Activated CD4-positive, alpha-beta T cell treated with anti-CD3 and anti-CD28 coated beads, Interleukin-2, amount 50 U/mL, for 4 hours (primary cell): ENCODE results near the gene SMIM8.

Experiments used
- DNase-seq, 2 experiments: peaks; one replicate each; pipeline ENCODE4 v3.0.0-alpha.2; 2020

Gene SMIM8

DNA sequence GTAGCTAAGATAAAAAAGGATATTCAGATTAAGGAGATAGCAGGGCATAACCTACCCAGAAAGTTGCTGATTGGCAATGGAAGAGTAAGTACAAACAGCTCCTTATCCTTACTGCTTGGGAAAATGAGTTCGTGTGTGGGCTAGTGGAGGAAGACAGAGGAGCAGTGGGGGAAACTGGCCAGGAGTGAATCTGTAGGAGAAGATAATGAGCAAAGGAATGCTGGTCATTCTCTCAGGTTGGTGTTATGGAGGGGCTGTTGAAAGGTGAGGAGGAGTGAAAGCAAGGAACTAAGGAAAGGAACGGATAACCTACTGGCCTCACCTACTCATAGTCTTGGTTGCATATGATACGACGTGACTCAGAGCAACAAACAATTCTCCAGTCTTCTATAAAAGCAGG lies 14.0 kb downstream of the SMIM8 start:
- no peak for DNase-seq

DNA sequence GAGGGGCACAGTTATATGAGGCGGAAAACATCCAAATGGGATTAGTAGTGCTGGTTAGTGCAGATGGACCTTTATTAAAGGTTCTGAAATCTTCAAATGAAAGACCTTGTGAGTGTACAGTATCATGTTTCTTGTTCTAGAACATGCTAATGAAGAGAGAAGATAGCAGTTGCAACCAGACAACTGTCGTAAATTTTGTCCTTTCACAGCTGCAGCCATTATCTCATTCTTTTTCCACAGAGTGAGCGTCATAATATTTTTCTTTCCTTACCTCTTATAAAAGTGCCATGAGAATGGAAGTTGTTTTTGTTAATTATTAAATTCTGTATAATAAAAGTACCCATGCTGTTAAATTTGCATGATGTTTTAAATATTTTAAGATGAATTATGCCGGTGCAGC lies 17.8 kb downstream of the SMIM8 start:
- no peak for DNase-seq

DNA sequence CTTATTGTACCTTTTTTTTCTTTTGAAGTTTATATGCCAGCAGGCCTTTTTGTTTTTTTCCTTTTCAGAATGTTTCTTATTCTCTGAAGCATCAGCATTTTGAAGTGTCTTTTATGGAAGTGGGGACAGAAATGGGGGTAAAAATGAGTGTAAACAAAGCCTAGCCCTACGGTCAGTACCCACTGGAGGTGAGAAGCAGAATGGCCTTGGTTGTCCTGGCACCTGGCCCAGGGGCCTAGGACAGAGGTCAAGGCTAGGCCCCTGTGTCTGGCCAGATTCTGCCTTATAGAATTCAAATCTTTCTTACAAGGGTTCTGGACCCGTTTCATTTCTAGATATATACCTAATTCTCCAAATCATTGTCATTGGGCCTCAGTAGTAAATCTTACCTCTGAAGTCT lies 18.8 kb downstream of the SMIM8 start:
- DNase-seq = no peak

- DNase-seq = no peak
Observed at GRCh38 chr6:87341899-87342298, 19.5 kb downstream of the SMIM8 start.

DNA sequence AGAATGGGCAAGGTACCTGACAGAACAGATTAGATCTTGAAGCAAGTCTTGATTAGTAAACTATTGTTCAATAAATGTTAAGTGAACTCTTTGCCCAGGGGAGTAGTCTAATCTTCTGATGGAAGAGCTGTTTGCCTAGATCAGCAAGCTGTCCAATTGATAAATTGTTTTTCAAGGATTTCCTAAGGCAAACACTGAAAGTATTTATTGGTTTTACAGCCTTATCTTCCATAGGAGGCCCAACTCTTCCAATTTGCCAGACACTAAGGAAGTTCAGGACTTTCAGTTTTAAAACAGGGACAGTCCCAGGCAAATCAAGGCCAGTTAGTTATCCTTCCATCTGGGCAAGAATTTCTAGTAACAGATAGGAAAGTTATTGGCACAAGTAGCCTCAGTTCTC lies 20.4 kb downstream of the SMIM8 start:
- no peak for DNase-seq

- no peak for DNase-seq
Observed at GRCh38 chr6:87344731-87345130, 22.3 kb downstream of the SMIM8 start, which contains the start of gene C6orf163. C6orf163 (plus strand) TSS chr6:87344813; CDS start chr6:87345100, 287 bp downstream.

GRCh38 chr6:87346700-87347099 lies 24.3 kb downstream of the SMIM8 start:
- no peak for DNase-seq

DNA sequence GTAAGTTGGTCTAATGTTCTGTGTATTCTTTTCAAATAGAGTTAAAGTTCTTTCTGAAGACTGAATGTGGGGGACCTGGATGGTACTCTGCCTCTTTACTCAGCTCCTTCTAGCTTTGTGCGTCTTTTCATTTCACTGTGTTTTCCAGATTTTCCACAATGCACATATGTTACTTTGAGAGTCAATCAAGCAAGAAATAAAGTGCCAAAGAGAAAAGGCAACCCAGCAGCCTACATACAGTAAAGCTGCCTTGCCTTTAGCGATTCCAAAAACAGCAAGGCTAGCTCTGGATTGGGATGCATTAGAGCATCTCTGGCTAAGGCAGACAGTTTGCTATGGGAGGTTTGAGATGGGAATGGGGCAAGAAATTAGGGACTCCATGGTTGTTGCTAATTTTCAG lies 27.5 kb downstream of the SMIM8 start:
- DNase-seq = no peak

- no peak for DNase-seq
Observed at GRCh38 chr6:87350516-87350915, 28.1 kb downstream of the SMIM8 start.

DNA sequence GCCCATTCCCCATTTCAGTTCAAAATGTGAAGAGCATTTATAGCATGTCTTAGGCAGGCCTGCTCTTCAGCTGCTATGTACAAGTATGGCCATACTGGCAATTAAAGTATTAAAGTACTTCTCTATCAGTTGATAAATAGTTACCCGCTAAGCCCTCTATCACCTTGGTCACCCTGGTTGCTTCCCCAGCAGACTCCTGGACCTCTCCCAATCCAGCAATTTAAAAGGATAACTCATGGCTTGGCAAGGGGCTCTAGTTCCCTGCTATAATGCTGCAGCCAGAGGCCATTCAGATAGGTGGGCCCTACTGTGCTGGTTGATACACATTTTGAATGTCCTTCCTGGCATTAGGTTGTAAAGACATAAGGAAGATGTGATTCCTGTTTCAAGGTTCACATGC lies 29.2 kb downstream of the SMIM8 start:
- DNase-seq = no peak

DNA sequence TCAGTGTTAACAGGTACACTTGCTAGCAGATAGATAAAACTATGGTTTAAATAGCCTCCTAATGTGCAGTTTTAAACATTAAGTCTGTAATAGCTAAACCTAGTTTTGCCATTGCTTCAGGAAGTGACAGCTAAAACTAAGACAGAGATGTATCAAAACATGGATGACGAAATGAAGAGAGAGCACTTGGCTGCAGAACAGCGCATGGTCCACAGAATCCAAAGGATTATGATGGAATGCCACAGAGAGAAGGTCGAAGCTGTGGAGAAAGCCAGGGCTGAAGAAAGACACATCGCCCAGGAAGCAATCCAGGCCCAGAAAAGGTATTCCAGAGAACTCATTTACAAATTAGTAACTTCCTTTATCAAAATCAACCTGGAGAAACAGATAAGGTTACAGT lies 33.8 kb downstream of the SMIM8 start:
- DNase-seq = no peak

DNA sequence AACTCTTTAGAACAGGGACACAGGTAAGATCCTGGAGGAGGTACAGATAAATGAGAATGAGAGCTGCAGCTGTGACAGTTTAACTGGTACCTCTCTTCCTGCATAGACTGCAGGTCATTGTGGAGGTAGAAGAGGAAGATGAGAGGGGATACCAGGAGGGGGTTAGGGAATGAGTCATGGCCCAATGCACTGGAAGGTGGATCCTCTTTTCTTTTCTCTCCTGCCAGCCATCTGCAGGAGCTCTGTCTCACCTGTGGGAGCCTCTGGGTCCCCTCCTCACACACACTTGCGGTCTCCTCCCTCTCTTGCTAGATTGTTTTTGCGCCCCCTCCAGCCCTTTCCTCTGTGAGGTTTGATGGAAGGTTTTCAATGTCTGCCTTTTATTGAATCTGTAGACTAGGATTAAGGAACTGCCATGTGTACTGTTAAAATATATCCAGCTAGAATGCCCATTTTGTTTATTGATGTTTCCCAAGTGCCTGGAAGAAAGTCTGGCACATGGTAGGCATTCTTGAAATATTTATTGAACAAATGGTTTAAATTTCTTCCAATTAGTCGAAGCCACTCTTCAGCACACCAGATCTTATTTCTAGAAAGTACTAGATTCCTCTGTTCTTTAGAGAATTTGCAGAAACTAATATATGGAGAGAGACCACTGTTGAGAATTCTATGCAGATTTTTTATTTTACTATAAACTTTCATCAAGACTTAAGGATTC lies 35.2 kb downstream of the SMIM8 start:
- DNase-seq = no peak

GRCh38 chr6:87364602-87365252 lies 42.3 kb downstream of the SMIM8 start:
- DNase-seq = no peak

DNA sequence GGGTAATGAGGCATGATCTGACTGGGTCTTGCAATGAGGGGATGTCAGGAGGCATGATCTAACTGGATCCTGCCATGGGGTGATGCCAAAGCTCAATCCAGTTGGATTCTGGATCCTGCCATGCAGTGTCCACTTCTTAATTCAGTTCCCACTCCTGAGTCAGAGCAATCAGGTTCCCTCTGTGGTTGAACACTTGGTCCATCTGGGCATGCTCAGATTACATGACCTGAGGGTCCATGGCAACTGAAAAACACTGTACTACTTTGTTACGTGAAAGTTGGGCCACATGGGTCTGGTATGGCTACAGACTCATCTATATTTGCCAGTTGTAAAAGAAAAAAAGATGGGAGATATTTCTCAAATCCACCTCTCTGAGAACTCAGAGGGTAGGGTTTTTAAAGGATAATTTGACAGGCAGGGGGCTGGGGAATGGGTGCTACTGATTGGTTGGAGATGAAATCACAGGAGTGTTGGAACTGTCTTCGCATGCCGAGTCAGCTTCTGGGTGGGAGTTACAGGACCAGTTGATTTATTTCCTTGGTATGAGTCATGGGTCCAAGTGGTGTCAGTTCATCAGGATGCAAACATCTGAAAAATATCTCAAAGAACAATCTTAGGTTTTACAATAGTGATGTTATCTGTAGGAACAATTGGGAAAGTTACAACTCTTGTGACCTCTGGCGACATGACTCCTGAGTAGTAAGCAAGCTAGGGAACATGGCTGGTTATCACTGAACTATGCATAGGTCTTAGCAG lies 43.9 kb downstream of the SMIM8 start:
- DNase-seq = no peak

GRCh38 chr6:87366899-87367298 lies 44.5 kb downstream of the SMIM8 start:
- no peak for DNase-seq

- no peak for DNase-seq
Observed at GRCh38 chr6:87373377-87373776, 51.0 kb downstream of the SMIM8 start.

DNA sequence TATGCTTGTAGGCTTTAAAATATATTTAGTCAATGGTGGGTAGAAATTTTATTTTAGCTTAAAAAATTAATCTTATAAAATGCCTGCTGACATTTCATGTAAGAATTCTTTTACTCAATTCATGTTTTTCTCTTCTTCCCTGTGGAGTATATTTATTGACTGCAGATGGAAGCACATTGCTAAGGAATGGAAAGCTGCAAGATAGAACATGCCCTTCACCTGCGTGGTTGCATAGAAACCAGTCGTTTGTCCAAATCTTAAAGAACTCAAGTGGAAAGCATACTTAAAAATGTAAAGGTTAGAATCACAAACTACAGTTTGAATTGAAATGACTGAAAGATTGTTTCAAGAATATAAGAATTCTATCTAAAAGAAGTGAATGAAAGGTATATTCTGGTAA lies 52.9 kb downstream of the SMIM8 start:
- no peak for DNase-seq

GRCh38 chr6:87376643-87377042 lies 54.3 kb downstream of the SMIM8 start:
- no peak for DNase-seq

DNA sequence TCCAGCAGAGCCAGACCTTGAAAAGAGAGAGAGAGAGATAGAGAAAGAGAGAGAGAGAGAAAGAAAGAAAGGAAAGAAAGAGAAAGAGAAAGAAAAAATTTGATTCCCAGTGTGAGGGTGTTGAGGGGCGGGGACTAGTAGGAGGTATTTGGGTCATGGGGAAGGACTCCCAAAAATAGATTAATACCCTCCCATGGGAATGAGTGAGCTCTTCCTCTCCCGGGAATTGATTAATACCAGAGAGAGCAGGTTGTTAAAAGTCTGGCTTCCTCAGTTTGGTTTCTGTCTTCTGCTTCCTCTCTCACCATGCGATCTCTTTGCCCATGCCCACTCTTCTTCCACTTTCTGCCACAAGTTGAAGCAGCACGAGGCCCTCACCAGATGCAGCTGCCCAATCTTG lies 56.6 kb downstream of the SMIM8 start:
- DNase-seq = no peak

- DNase-seq = no peak
Observed at GRCh38 chr6:87382861-87383260, 60.5 kb downstream of the SMIM8 start.

DNA sequence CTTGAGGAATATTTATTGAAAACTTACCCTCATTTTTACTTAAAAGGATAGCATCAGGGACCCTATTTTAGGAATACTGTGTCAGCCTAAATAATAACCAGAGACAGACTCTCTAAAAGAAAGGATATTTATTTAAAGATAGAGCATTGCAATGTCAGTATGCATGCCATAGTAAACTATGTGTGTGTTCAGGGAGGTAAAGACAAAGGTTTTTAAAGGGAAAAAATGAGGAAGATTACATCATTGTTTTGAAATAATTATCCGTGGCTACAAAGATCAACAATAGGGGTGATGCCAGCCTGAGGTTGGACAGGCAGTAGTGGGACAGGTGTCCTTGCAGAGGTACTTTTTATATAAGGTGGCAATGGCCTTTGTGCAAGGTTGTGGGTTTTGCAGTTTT lies 61.6 kb downstream of the SMIM8 start:
- DNase-seq = no peak

DNA sequence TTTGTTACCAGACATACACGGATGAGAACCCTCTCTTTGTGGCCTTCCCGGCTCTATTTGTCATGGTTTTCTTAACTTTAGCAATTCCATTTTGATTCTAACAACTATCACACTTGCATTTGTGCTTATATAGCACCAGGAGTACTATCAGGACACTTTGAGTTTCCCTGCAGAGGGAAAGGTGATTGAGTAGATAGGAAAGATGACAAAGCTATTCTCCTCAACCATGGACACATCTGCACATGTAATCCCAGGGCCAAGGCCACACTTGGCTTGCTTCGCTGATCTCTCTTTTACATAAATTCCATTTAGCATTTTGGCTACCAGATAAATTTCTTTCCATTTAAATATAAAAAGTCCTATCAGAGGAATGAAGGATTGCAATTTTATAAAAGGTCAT lies 62.1 kb downstream of the SMIM8 start:
- DNase-seq = no peak

DNA sequence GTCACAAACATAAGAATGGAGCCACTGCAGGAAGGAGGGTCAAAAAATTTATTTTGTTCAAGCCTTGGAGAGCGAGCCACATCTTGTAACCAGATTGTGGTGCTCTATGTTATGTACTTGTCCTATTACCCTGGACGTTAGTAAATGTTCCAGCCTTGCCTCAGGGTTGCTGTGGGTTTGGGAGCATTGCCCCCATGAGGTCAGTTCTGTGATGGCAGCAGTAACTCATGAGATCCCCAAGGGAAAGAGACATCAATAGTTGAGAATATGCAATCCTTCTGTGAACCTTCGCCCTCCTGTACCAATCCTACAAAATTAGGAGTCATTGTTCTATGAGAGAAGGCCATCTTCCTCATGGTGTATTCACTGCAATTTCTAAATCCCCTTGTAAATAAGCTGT lies 68.9 kb downstream of the SMIM8 start:
- DNase-seq = no peak
